Stimulated activated CD8-positive, alpha-beta memory T cell treated with anti-CD3 and anti-CD28 coated beads, Interleukin-4, amount 100 ng/mL, for 24 hours (primary cell): Measurements from ENCODE around the gene NT5C1A.

Source experiments
- DNase-seq: peaks from one replicate; pipeline ENCODE4 v3.0.0-alpha.2; 2020; ENCODE audit warnings: low read depth

NT5C1A gene

DNA sequence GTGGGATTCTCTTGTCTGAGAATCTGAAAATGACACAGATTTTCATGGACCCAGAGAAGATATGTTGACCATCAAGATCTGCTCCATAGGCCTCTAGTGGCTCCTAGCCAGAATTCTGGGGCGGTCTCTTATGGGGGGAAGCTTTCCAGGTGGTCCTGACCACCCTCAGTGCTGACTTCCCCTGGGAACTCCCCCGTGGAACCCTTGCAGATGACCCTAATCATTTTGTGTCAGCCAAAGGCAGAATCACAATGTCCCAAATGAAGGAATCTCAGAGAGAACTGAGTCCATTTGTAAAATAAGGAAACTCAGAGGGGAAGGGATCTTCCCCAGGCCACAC is 36.1 kb downstream of the NT5C1A start:
- DNase-seq = no peak

DNA sequence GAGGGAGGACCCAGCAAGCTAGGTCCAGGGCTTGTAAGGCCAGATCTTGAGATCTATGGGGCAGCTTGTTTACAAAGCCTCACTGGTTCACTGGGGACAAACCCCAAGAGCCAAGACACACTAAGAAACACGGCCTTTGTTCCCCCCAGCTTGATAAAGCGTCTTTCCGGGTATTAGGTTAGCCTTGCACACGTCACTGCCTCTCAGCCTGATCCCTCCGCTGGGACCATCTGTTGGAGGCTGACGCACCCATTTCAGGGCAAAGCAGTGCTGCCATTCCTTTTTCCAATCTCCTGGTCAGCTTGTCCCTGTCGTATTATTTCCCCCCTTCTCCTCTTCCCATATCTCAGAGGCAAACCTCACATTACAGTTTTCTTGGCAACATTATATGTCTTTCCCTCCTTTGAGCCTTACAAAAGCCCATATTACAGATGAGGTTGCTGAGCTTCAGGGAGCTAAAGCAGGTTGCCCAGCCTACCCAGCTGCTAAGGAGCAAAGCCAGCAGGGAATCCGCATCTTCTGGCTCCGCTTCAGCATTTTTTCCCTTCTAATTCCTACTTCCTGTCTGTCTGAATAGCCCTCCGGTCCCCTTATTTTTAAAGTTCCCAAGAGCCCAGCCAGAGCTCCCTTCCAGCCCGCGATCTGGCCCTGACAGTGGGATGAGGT is 36.6 kb downstream of the NT5C1A start:
- DNase-seq = no peak

DNA sequence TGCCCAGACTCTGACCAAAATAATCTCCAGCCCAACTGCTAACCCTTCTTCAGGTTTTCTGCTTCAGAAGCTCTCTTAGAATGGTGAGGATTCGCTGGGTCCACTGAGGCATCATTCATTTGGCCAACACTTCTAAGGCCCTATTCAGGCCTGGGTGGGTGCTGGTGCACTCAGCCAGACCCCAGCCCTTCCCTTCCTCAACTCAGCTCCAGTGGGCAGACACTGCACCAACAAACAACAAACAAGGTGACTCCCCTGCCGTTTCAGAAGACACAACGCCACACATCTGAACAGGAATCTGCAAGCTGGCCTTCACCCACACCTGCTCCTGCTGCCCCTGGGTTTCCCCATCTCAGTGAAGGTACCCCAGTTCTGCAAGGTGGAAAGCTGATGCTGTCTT is 38.5 kb downstream of the NT5C1A start:
- DNase-seq = no peak

DNA sequence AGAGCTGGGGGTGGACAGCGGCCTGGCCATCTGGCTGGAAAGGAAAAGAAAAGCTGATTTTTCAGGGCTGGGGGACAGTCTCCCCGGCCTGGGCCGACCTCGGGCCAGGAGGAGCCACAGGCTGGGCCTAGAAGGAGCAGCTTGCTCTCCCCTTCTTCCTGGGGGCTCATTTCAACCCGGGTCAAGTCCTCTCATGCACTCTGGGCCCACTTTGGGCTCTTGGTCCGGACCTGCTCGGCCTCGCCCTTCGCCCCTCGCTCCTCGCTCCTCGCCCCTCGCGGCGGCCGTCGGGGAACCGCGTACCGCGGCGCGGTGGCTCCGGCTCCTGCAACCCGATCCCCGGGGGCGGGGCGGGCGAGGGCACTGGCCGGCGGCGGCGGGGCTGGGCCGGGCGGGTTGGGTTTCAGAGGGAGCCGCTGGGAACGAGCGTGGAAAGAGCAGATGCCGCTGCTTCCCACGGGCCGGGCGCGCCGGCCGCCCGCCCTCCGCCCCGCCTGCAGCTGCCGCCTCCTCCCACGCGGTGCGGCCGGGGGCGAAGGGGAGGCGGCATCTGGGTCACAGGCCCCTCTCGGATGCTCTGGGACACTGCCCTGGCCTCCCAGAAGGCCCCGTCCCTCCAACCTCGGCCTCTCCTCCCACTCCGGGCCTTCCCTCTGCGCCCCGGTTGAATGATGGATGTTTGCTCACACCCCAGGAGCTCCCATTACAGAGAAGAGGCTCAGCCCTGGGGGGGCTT is 39.1 kb downstream of the NT5C1A start:
- DNase-seq = no peak

- no peak for DNase-seq
Observed at GRCh38 chr1:39632323-39632681, 39.6 kb downstream of the NT5C1A start.

DNA sequence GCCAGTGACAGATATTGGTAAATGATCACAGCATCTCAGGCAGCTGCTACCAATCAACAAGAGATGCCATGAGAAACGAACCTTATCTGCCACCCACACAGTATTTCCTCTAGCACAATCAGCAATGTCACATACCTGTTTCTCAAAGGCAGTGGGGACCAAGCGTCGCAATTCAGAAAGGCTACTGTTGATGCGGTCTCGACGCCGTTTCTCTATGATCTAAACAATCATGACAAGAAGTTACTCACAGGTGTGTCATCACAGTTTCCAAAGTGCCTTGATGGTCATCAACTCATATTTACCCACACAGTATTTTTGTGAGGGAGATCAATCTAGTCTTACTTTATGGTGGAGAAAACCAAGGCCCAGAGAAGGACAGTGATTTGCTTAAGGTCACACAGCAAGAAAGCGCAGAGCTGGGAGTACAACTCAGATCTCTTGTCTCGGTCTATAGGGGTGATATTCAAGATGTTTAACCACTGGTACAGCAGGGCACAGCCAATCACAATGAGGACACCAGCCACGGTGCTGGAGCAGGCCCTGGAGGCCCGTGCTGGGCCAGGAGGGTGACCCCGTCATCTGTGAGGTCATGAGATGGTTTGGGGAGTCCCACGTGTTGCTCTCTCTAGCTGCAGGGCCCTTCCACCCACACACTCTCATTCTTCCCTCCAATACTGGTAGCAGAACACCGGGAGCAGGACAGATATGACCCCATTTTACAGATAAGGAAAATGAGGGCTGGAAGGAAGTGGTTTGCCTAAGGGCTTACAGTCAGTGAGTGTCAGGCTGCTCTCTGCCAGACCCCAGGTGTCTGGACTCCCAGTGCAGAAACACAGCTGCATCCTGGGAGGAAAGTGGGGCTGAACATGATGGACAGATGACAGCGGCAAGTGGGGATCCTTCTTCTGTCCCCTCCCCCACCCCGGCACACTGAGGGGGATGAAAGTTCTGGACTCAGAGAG is 40.3 kb downstream of the NT5C1A start:
- no peak for DNase-seq

DNA sequence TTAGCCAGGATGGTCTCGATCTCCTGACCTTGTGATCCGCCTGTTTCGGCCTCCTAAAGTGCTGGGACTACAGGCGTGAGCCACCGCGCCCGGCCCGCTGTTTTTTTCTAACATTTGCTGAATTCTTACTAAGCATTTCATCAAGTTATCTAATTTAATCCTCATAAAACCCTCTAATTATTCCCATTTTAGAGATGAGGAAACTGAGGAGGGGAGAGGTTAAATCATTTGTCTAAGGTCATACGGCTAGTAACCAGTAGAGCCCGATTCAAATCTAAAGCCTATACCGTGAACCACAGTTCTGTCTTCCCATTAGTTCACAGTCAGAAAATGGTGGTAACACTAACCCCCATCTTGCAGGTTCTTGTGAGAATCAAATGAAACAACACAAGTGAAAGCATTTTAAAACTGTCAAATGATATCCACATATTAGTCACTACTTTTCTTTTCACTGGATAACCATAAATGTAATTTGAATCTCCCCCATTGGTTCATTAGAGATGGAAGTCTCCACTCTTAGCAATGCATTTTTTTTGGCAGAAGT is 43.0 kb downstream of the NT5C1A start:
- DNase-seq = no peak

DNA sequence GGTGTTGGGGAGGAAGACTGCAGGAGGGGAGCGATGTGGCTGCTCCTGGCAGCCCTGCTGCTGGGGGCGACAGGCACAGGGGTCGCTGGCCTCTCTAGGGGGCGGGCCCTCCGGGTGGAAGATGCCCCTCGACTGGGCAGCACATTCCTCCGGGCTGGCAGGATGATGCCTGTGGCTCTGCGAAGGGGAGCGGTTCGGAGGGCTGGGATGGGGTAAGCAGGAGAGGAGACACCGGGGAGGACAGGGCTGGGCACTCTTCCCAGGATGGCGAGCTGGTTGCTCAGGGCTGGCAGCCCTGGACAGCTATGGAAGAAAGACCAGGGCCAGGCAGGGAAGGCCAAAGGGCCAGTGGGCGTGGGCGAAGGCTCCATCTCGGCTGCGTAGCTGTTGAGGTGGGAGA is 45.3 kb downstream of the NT5C1A start:
- DNase-seq = no peak

DNA sequence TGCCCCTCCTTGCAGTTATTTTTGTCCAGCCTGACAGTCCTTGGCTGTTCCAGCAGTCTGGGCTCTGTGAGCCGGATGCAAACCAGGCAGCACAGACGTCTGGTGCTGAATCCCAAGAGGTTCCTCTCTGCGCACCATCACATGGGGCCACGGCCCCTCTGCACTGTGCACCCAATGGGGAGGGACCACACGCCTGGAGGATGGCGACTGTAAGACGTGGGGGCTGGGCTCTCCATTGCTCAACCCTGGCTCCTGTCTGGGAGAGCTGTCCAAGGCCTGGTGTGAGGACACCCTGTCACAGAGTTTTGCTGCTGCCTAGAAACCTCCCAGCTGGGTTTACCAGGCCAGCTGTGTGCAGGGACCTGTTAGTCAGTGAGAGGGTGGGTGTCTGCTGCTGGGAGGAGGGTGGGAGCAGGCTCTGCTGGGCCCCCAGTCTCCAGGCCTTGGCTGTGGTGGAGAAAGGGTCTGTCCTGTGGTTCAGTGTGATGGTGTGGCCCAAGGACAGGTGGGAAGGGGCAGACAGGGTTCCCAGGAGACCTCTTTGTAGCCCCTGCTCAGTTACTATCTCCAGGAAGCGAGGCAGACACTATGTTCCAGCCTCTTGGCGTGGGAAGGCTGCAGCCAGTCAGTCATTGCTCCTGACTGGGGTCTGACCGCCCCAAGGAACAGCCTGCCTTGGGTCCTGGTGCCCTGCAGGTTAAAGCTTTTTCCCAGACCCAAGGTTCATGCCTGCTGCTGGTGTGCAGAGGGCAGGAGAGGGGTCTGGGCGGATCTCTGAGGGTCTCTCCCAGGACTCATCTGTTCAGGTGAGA is 46.2 kb downstream of the NT5C1A start:
- DNase-seq = no peak

DNA sequence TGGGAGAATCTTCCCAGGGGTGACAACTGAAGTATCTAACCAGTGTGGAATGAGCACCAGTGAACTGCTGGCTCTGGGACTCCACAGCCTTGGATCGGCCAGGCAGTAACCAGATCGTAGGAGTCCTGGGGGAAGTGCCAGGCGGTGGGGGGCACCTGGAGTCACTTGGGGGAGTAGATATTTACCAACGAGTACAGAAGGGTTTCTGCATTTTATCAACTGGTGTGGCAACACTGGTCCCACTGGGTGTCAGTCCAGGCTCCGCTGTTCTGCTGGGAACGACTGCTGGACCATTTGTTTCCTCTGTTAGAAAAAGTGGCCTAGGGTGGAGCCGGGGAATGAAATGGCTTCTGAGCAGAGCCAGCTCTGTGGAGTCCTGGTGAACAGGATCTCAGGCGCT is 46.9 kb downstream of the NT5C1A start:
- DNase-seq = no peak

- no peak for DNase-seq
Observed at GRCh38 chr1:39623053-39623452, 48.9 kb downstream of the NT5C1A start.

GRCh38 chr1:39622427-39622826 is 49.5 kb downstream of the NT5C1A start:
- DNase-seq = no peak

DNA sequence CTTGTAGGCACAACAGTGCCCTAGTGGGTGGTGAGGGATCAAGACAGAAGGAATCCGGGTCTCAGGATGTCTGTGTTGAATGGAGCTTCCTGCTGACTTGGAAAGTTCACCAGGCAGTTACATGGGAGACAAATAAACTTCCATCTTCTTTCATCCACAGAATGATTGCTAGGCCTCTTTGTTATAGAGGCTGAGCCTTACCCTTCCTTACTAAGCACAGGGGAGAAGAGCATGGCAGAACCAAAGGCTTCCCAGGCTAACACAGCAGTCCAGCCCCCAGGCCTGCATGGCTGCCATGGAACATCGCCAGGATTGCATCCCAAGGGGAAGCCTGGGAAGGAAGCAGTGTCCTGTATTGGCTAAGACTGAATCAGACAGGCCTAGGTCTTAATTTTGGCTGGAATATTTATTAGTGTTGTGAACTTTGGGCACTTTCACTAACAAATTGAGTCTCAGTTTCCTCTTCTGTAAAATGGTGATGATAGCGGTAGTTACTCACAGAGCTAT is 51.2 kb downstream of the NT5C1A start:
- DNase-seq = no peak

DNA sequence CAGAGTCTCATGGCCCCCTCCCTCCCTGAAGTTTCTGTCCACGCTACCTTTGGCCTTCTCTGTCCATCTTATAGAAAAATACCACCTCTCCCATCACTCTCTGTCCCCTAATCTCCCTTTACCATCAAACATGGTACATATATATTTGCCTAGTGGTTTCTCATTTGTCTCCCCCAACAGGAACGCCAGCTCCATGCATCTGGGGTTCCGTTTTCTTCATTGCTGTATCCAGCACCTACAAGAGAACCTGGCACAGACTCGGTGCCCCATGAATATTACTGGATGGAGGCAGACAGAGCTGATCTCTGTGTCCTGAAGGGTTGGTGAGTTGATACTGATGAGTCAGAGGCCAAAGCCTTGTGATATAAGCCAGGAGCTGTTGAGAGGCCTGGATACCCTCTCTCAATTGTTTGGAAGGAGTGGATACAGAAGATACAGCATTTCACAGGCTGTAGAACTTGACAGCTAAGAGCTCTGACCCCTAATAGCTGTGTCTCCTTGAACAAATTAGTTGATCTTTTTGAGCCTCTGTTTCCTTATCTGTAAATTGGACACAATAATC is 54.3 kb downstream of the NT5C1A start:
- no peak for DNase-seq

- no peak for DNase-seq
Observed at GRCh38 chr1:39615086-39615673, 56.7 kb downstream of the NT5C1A start.

DNA sequence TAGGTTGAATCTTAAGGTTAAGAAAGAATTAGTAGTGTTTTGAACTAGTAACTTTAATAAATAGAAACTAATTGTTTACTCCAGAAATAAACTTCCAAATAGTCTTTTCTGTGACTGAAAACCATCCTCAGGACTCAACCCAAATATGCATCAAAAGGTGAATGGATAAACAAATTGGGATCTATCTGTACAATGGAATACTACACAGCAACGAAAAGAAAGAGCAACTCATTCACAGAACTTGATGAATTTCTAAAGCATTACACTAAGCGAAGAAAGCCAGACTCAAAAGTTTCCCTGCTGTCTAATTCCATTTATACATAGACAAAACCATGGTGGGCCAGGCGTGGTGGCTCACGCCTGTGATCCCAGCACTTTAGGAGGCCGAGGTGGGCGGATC is 57.4 kb downstream of the NT5C1A start:
- no peak for DNase-seq

DNA sequence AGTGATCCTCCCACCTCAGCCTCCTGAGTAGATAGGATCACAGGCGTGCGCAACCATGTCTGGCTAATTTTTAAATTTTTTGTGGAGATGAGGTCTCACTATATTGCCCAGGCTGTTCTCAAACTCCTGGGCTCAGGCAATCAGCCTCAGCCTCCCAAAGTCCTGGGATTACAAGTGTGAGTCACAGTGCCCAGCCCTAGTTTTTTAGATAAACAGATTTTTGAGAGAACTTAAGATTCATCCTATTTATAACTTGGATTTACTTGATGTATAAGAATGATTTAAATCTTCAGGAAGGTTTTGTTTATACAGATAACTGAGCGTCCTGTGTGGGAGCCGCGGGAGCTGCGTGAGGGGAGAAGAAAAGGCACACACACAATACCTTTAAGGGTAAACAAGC is 58.7 kb downstream of the NT5C1A start:
- DNase-seq = no peak

GRCh38 chr1:39609618-39610331 is 62.1 kb downstream of the NT5C1A start:
- peak; percentile 73 for DNase-seq
